Measurements from ENCODE around the gene TMEM101. TPM values are rescaled to one million over a fixed set of nuclear protein-coding genes. Genes with fewer than 3 reads are reported as not detected.
"Not testable (repeated sequence)": the region's sequence is repeated elsewhere in the genome, so short reads cannot be mapped to it uniquely, and the experiment has no call there.

Gene TMEM101
- total RNA-seq, 1 donor from 2014 or later, result 101 TPM

- DNase-seq (ENCODE audit: low read depth, low spot score), result no peak
These were observed 13.8 kb downstream of the TMEM101 start for GRCh38 chr17:44000871-44001460.

DNA sequence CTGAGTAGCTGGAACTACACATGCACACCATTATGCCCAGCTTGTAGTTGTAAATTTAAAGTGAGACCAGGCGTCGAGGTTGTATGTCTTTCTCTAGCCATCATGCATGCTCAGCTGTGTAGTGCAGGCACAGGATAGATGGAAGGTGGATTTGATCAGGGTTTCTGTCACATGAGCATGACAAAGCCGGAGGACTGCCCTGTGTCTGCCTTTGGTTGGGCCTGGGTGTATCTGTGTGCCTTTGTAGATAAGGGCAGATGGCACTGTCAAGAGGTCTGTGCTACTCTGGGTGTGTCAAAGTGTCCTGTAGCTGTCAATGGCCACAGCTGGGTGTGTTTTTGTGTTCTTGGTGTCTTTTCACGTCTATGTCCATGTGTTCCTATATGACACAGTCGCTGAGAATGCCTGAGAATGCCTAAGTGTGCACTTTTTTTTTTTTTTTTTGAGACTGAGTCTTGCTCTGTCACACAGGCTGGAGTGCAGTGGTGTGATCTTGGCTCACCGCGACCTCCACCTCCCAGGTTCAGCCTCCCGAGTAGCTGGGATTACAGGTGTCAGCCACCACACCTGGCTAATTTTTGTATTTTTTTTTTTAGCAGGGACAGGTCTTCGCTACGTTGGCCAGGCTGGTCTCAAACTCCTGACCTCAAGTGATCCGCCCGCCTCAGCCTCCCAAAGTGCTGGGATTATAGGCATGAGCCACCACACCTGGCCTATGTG, 14.5 kb downstream of the TMEM101 start:
- DNase-seq (ENCODE audit: low read depth, low spot score), result no peak

DNA sequence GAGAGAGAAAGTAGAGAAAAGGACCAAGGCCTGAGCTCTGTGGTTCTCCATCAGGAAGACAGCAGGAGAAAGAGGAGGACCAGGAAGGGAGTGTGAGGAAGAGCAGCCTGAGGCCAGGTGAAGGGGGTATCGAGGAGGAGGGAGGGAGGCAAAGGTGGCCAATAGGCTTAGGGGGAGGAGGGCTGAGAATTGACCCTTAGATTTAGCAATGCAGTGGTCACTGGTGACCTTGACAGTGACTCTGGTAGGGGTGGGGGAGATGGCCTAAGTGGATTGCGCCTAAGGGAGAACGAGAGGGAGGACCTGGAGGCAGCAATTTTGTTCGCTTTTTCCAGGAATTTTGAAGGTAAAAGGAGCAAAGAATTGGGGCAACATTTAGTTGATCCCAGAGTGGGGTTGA, 15.7 kb downstream of the TMEM101 start:
- DNase-seq (ENCODE audit: low read depth, low spot score), result no peak

GRCh38 chr17:43998552-43998951, 16.2 kb downstream of the TMEM101 start:
- DNase-seq (ENCODE audit: low read depth, low spot score), result no peak

- not testable (repeated sequence) for DNase-seq (ENCODE audit: low read depth, low spot score)
These were observed 17.6 kb downstream of the TMEM101 start for GRCh38 chr17:43997180-43997579.

- DNase-seq (ENCODE audit: low read depth, low spot score), result no peak
These were observed 19.7 kb downstream of the TMEM101 start for GRCh38 chr17:43995150-43995471.

GRCh38 chr17:43994272-43995149, 20.3 kb downstream of the TMEM101 start:
- no peak for DNase-seq (ENCODE audit: low read depth, low spot score)

DNA sequence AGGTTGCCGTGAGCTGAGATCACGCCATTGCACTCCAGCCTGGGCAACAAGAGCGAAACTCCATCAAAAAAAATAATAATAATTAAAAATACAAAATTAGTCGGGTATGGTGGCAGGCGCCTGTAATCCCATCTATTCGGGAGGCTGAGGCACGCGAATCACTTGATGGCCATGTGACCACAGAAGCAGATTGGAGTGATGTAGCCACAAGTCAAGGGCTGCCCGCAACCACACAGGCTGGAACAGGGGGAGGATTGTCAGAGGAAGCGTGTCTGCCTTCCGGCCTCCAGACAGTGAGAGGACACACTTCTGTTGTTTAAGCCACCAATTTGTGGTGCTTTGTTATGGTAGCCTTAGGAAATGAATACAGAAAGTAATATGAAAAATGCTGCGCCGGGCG, 22.1 kb downstream of the TMEM101 start:
- no peak for DNase-seq (ENCODE audit: low read depth, low spot score)

DNA sequence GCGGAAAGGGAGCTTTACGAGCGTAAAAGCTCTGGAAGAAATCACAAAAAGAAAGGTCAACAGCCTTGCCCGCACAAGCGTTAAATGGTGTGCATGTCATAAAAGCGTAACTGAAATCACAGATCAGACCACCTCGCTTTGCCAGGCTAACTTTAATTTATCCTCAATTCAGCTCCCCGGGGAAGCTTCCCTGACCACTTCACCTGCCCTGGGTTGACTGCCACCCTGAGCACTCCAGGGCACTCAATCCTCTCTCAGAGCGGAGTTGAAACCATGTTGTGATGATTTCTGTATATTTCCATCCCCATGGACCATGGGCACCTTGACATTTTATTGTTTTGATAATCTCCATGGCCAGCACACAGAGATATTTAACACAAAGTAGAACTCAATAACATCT, 26.5 kb downstream of the TMEM101 start:
- DNase-seq (ENCODE audit: low read depth, low spot score), result no peak

DNA sequence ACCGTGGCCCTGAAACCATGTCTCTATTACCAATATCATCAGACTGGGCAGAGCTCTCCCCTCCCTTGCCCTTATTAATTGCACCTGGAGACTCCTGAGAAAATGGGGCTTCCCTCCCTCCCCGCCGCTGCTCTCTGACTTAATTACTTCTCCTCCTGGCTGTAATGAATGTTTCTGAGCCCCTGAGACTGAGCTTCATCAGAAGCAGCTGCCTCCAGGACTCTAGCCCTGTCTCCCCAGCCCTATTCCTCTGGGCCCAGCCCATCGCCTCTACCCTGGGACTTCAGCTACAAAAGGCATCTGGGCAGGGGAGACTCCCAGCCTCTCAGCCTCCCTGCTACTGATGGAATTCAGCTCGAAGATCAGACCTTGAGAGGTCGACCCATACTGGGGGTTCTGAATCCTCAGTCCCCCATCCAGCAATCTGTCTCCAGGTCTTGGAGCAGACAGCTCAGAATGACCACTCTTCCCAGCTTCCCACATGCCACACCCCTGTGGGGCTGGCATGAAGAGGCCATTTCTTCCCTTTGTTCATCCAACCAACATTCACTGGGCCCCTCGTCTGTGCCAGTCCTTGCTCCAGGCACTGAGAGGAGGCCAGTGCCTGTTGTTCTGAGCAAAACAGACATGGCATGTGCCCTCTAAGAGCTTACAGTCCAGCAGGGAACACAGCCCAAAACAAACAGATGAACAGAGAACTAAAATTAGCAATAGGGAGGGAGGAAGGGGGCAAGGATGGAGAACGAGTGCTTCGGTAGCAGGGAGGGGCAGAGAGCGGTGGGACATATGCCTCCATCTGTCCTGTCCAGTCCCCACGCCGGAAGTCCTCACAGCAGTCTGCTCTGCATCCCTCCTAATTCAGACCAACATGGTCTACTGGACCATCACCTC, 27.4 kb downstream of the TMEM101 start:
- no peak for DNase-seq (ENCODE audit: low read depth, low spot score)

DNA sequence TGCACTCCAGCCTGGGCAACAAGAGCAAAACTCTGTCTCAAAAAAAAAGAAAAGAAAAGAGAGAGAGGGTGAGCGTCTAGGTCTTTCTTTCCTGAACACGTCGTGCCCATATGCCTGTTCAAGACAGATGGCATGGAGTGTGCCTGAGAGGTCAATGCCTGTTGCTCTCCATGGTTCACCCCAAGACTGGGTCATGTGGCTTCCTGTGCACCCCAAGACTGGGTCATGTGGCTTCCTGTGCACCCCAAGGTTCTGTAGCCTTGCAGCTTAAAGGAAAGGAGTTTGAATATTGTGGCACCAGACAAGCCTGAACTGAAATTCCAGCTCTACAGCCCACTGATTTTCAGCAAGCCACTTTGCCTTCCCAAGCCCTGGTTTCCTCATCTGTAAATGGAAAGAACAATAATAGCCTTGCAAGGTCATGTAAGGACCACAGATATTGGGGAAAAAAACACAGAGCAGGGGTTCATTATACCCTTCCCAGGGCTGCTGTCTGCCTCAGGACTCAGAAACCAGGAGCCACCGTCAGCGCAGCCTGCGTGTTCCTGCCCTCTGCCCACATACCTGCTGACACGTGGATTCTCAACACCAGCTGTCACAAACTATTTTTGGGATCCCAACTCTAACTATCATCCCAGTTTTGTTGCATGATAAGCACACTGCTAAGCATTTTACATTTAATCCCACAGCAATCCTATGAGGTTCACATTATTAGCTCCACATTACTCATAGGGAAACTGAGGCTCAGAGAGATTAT, 28.4 kb downstream of the TMEM101 start:
- no peak for DNase-seq (ENCODE audit: low read depth, low spot score)

- DNase-seq (ENCODE audit: low read depth, low spot score), result no peak
These were observed 30.2 kb downstream of the TMEM101 start for GRCh38 chr17:43984521-43984920.

GRCh38 chr17:43983515-43984411, 31.0 kb downstream of the TMEM101 start:
- DNase-seq (ENCODE audit: low read depth, low spot score), result no peak

GRCh38 chr17:43983196-43983514, 31.6 kb downstream of the TMEM101 start:
- no peak for DNase-seq (ENCODE audit: low read depth, low spot score)

- DNase-seq (ENCODE audit: low read depth, low spot score), result no peak
These were observed 32.6 kb downstream of the TMEM101 start for GRCh38 chr17:43982171-43982570.

DNA sequence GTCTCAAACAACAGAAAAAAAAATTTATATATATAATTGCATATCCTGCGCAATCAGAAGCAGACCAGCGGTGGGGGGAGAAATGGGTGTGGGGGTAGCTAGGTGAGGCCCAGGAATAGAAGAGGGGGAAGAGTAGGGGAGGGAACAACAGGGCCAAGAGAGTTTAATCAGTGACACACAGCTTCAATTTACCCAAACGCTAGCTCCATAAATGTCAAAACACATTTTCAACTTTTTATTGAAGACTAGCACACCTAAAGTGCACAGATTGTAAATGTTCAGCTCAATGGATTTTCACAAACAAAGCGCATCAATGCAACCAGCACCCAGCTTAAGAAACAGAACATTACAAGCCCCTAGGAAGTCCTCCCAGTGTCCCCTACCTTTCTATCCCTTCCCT, 35.1 kb downstream of the TMEM101 start:
- no peak for DNase-seq (ENCODE audit: low read depth, low spot score)

GRCh38 chr17:43979011-43979410, 35.8 kb downstream of the TMEM101 start:
- no peak for DNase-seq (ENCODE audit: low read depth, low spot score)

DNA sequence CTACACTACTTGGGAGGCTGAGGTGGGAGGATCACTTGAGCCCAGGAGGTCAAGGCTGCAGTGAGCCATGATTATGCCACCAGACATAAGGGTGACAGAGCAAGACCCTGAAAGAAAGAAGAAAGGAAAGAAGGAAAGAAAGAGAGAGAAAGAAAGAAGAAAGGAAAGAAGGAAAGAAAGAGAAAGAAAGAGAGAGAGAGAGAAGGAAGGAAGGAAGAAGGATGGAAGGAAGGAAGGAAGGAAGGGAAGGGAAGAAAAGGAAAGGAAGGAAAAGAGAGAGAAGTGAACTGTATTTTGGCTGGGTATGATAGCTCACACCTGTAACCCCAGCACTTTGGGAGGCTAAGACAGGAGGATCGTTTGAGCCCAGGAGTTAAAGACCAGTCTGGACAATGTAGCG, 36.7 kb downstream of the TMEM101 start:
- no peak for DNase-seq (ENCODE audit: low read depth, low spot score)

DNA sequence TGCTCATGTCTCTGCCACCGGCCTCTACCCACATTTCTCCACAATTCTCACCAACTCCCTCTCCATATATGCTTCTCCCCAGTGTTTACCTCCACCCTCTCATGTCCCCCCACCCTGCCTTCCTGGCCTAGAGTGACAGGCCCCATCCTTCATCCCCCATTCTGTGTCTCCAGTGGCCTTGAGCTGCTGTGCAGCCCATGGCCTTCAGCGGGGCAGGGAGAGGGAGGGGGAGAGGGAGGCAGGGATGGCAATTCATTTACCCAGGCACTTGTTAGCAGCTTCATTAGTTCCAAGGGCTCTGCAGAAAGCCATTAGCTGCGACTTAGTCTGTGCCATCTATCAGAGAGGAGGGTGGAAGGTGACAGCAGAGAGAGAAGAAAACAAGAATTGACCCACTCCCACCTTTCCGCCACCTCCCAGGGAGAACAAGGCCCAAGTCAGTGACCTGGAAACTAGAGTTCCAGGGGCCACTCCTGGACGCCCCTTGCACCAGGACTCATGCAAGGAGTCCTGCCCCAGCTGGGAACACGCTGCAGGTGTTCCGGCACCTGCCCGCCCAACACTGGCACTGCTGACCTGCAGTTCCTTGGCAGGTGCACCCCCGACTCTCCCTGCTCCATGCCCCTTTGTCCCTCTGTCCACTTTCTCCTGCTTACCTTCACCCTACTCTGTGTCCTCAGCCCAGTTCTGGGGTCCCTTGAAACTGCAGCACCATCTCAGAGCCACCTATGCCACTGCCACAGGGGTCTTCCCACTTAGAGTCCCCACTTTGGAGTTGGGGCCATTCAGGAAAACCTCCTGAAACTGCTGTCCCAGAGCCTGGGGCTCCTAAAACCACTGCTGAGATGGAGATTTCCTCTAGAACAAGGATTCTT, 37.6 kb downstream of the TMEM101 start:
- no peak for DNase-seq (ENCODE audit: low read depth, low spot score)
